GM21825 (cell line): ENCODE data around the gene RSF1.

Source experiments
- ATAC-seq: cut with Tn5 transposase; IDR thresholded peaks from one replicate; pipeline ENCODE4 v1.9.1; 2021; ENCODE audit warnings: mild to moderate bottlenecking, moderate library complexity; ENCODE audit not compliant: unreplicated experiment

Gene RSF1

GRCh38 chr11:77698896-77699295 lies 121.6 kb downstream of the RSF1 start:
- no peak for ATAC-seq

DNA sequence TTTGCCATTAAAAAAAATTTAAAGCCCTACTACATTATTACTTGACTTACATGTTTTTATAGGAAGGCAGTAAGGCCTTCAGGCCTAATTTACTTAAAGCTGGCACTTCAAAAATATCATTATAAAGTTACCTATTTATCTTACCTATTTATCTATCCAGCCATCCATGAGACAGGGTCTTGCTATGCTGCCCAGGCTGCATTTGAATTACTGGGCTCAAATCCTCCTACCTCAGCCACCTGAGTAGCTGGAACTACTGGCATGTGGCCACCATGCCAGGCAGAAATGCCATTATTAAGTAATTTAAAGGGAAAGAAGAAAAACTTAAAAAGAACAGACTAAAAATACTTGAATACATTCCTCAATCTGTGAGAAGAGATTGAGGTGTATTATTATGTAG lies 122.7 kb downstream of the RSF1 start:
- ATAC-seq = no peak

DNA sequence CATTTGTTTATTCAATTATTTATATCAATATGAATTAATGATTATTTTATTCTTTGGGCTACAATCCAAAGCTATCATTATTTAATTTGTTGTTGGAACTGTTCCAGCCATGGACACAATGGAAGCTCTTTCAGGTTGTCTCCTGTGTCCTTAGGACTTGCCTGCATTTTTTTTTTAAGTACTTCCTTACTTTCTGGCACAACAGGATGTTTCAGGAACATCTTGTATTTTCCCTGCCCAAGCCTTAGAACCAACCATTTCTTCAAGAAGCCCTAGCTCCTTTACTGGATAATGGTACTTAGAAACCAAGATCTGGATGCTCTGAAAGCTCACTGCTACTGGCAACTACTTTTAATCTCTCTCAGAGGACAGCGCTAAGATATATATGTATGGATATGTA lies 125.1 kb downstream of the RSF1 start:
- ATAC-seq = no peak

DNA sequence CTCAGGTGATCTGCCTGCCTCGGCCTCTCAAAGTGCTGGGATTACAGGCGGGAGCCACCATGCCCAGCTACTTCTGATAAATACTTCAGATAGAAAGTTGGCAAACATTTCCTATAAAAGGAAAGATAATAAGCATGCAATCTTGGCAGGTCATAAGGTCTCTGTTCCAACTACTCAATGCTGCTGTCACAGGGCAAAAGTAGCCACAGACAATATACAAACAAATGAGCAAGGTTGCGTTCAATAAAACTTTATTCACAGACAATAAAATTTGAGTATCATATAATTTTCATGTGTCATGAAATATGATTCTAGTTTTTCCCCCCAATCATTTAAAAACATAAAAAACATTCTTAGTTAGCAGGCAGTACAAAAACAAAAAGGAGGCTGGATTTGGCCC lies 129.9 kb downstream of the RSF1 start:
- no peak for ATAC-seq

- ATAC-seq = no peak
Measured at GRCh38 chr11:77687088-77687487, 133.4 kb downstream of the RSF1 start.

- ATAC-seq = no peak
Measured at GRCh38 chr11:77677138-77677537, 143.4 kb downstream of the RSF1 start.

GRCh38 chr11:77672264-77672663 lies 148.3 kb downstream of the RSF1 start:
- no peak for ATAC-seq

DNA sequence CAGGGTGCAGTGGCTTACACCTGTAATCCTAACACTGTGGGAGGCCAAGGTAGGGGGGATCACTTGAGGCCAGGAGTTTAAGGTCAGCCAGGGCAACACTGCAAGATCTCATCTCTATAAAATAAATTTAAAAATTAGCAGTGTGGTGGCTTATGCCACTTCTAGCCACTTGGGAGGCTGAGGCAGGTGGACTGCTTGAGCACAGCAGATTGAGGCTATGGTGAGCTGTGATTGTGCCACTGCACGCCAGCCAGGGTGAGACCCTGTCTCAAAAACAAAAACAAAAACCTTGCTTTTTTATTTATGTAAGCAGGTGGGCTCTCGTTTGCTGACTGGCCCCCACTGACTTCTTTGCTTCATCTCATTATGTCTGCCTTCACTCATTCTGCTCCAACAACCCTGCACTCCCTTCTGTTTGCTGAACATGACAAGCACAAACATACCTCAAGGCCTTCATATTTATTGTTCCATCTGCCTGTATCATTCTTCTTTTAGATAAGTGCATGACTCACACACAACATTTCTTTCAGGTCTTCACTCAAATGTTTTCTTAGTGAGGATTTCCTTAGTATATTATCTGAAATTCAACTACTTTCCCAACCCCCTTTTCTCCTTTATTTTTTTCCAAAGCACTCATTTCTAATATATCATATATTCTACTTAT lies 150.5 kb downstream of the RSF1 start:
- ATAC-seq = no peak

DNA sequence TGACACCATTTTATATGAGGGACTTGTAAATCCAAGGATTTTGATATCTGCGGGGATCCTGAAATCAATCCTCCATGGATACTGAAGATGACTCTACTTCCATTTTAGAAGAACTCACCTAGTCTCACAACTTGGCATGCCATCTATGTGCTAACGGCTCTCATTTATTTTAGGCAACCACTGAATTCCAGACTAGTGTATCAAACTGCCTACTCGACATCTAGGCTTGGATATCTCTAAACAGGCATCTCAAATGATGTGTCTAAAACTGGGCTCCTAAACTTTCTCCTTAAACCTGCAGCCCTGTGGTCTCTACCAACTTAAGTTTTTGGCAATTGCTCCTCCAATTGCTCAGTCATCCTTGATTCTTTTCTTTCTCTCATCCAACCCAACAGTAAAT lies 151.8 kb downstream of the RSF1 start:
- ATAC-seq = no peak

GRCh38 chr11:77665240-77665965 lies 155.1 kb downstream of the RSF1 start:
- no peak for ATAC-seq

DNA sequence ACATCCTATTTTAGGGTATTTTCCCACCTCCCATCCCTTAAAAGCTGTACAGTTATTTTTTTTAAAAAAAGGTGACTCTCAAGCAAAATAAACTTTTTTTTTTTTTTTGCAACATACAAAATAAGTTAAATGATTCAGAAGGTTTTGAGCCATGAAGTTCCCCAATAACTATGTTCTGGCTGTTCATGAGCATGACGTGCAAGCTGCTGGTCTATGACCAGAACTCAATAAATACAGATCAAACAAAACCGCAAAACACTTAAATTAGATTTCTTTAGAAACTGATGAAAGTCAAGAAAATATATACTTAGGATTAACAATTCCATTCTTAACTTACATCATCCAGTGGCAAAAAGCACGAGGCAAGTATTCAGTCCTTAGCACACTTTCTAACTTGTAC lies 158.9 kb downstream of the RSF1 start:
- ATAC-seq = no peak

DNA sequence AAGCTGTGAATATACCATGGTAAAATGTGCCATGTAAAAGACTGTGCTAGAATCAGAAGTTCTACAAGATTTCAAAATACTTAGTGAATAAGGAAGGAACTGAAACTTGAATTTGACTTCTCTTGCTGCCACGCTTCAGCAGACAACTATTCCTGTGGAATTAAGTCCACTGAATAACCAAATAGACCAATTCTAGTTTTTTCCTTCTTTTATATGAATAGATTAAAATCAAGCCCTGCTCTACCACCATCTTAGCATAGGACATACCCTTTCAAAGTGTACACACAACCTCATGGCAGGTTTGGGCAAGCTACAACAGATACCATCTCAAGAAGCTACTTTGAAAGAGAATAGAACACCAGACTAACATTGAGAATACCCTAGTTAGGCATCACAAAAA lies 159.6 kb downstream of the RSF1 start:
- ATAC-seq = no peak

DNA sequence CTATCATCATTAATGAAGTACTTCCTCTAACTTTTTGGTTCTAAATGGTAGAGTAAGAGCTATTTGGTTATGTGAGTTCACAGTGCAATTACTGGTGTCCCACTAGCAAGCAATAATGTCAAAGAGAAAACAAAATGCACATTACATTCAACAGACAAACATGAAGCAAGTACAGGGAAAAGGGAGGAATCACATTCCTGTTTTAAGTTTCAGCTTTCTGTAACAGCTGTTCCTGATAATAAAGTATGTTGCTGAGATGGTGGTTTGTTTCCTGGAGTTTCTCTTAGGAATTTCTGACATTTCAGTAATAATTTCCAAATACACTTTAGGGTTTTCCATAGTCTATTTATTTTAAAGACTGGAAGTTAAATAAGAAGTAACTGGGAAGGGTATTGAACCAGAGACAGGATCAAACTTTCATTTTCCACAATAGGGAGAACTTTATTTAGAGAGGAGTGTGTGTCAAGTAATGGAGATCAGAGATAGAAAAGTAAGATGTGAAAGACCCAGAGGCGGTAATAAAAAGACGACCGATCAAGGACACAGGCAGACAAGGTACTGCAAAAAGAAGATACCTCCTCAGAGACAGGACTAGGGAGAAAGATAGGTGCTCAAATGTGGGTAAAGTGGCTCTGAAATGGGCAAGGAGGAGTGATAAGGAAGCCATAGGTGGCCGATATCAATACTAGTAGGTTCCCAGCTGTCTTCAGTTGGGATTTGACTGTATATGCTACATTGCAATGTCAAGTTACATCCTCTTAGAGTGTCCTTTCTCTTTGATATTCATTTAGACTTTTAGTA lies 162.1 kb downstream of the RSF1 start:
- no peak for ATAC-seq

DNA sequence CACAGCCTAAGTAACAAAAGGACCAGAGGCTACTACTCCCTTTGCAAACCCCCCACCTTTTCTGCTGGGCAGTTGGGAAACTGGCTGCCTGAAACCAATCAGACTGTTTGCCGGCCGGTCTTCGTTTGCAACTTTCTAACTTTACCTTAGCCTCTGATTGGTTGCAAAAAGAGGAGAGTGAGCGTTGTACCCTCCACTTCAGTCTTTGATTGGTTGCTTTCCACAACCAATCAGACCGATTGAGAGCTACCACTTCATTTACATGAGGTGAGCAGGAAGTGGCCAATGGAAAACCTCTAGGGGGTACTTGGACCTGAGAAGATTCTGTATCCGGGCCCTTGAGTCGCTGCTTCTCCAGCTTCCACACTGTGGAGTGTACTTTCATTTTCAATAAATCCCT lies 164.2 kb downstream of the RSF1 start:
- ATAC-seq = no peak

- no peak for ATAC-seq
Measured at GRCh38 chr11:77654770-77655434, 165.6 kb downstream of the RSF1 start.

GRCh38 chr11:77650123-77650522 lies 170.4 kb downstream of the RSF1 start:
- ATAC-seq = no peak

- ATAC-seq = no peak
Measured at GRCh38 chr11:77647654-77648305, 172.7 kb downstream of the RSF1 start.

GRCh38 chr11:77644887-77645286 lies 175.6 kb downstream of the RSF1 start:
- no peak for ATAC-seq

DNA sequence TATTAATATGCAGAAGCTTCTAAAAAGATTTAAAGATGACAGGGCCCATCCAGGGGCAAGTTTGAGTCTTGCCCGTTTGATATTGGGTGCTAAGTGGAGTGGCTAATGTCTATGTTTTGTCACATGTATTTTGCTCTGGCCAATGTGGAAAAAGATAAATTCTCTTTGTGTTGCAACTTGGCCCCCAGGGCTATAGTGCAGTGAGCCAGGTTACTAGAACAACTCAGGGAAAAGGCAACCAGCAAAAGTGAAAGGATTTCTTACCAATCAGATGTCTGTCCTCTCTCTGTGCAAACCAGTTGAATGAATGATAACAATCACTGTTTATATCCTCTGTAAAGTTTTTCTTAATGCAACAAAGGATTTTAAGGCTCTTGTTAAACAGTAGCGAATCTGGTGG lies 178.3 kb downstream of the RSF1 start:
- no peak for ATAC-seq

DNA sequence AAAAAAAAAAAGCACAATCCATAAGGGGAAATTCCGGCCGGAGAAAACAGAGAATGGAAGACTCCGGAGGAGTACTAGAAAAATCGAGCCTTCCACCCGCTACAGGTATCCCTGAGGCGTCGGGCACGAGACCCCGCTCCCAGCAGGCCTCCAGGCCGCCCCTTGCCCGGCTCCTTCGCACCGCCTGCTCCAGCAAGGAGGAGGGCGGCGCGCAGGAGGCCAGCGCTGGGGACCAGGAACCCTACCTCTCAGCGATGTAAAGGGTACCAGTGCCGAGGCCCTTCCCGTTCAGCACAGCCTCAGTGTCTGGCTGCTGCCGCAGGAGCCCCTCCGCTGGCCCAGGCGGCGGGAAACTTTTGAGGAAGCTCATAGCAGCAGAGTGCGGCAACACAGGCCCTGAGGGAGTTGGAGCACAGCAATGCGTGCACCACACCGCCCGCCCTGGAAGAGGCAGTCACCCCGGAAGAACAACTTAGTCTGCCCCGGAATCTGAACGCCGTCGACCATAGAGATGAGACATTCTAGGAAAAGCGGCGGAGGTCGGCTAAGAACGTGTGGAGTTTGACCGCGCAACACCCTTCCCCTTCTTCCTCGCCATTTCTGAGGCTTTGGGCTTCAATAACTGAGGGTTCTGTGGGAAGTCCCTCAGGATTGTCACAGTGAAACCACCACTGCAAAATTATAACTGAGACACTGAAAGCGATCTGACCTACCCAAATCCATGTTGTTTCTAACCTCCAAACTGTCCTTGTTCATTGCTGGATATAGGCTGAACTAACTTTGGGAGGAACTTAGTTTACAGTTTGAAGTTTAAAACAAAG lies 183.0 kb downstream of the RSF1 start, which contains the start of gene CLNS1A:
TSS of gene CLNS1A (minus strand) at position 450 of the 821 bp plus-strand sequence. CDS start at position 370, 80 bp downstream.
- ATAC-seq = peak; percentile 96
